DLD1 (cell line): ENCODE measurements around the gene SCGB1A1.
"Not testable (repeated sequence)": the region's sequence is repeated elsewhere in the genome, so short reads cannot be mapped to it uniquely, and the experiment has no call there.

Experiments used
- in situ Hi-C: cut with HindIII; loops from 2 replicates; pipeline ENCODE4 v1.10.0; 2017; ENCODE audit warnings: low sequenced_read_pairs

Gene SCGB1A1, protein sequence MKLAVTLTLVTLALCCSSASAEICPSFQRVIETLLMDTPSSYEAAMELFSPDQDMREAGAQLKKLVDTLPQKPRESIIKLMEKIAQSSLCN

GRCh38 chr11:62418733-62419132, at the start of gene SCGB1A1:
Gene SCGB1A1, plus strand, starts transcription at chr11:62419033. Its CDS starts 63 bp downstream, at chr11:62419096.
- in situ Hi-C loops, result no loop called here

GRCh38 chr11:62370743-62371440, 47.9 kb upstream of the SCGB1A1 start:
- in situ Hi-C loops, result no loop called here

- in situ Hi-C loops, result no loop called here
These were observed 46.0 kb upstream of the SCGB1A1 start for GRCh38 chr11:62372871-62373270.

GRCh38 chr11:62373464-62374119, 45.2 kb upstream of the SCGB1A1 start:
- in situ Hi-C loops, result no loop called here

GRCh38 chr11:62374801-62375200, 44.0 kb upstream of the SCGB1A1 start:
- in situ Hi-C loops, result no loop called here

DNA sequence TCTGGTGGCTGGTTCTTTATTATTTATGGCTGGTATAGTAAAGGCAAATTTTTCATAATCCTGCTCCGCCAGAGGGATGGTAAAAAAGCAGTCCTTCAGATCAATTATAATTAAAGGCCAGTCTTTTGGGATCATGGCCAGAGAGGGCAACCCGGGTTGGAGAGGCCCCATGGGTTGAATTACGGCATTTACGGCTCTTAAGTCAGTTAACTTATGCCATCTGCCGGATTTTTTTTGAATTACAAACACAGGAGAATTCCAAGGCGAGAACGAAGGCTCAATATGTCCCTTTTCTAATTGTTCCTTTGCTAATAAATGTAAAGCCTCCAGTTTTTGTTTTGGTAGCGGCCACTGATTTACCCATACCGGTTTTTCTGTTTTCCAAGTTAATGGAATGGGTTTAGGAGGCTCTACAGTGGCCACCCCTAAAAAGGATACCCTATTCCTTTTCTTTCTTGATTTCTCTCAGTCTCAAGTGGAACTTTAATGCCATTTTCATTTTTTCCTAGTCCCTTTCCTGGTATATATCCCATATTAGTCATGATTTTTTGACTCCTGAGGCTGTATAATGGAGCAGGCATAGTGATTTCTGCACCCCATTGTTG, 40.3 kb upstream of the SCGB1A1 start:
- in situ Hi-C loops, result not testable (repeated sequence)

- in situ Hi-C loops, result not testable (repeated sequence)
These were observed 39.2 kb upstream of the SCGB1A1 start for GRCh38 chr11:62379586-62379985.

GRCh38 chr11:62380821-62381245, 38.0 kb upstream of the SCGB1A1 start:
- in situ Hi-C loops, result not testable (repeated sequence)

GRCh38 chr11:62383822-62384221, 35.0 kb upstream of the SCGB1A1 start:
- in situ Hi-C loops, result no loop called here

GRCh38 chr11:62386083-62386482, 32.8 kb upstream of the SCGB1A1 start:
- in situ Hi-C loops, result not testable (repeated sequence)

DNA sequence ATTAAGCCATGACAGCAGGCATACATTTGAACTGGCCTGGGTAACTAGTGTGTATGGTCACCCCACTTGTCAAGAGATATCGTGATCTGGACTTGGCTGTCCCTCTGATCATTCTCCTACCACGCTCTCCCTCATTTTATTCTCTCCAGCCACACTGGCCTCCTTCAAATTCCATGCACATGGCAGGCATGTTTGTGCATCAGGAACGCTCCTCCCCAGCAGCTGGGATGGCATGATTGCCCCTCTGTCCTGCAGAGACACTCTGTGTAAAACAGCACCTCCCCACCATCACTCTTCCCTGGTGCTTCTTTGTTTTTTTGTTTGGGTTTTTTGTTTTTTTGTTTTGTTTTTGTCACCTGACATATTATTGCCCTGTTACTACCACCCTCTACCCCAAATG, 31.5 kb upstream of the SCGB1A1 start:
- in situ Hi-C loops, result no loop called here

GRCh38 chr11:62388999-62389398, 29.8 kb upstream of the SCGB1A1 start:
- in situ Hi-C loops, result no loop called here

DNA sequence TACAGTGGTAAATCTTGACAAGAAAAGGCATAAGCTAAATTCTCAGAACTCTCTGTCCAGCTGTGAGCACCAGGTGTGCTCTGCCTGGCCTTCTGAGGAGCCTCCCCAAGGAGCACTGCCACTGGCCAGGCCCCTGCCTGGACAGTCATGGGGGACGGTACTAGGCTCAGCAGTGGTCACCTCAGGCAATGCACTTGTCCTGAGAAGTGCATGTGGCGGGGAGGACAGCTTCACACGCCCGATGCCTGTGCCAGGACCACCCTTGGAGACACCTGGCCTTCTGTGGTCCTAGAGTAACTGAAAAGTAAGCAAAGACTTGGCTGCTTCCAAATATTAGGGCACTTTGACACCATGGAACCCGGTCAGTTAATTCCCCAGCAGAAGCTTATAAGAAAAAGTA, 28.6 kb upstream of the SCGB1A1 start:
- in situ Hi-C loops, result no loop called here

- in situ Hi-C loops, result no loop called here
These were observed 28.1 kb upstream of the SCGB1A1 start for GRCh38 chr11:62390722-62391121.

- in situ Hi-C loops, result no loop called here
These were observed 27.0 kb upstream of the SCGB1A1 start for GRCh38 chr11:62391642-62392425.

DNA sequence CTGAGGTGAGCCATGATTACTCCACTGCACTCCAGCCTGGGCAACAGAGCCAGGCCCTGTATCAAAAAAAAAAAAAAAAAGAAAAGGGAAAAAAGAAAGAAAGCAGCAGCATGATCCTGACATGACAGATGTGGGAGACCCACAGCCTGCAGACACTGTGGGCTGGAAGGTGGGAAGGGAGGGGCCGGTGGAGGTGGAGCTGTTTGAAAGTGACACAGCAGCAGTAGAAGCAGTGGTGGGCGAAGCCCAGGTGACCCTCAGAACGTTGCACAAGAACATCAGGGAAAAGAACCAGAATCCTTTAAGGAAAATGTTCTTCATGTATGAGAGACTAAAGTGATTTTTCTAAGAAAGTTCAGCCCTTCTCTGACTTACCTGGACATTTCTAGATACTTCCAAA, 26.3 kb upstream of the SCGB1A1 start:
- in situ Hi-C loops, result no loop called here

DNA sequence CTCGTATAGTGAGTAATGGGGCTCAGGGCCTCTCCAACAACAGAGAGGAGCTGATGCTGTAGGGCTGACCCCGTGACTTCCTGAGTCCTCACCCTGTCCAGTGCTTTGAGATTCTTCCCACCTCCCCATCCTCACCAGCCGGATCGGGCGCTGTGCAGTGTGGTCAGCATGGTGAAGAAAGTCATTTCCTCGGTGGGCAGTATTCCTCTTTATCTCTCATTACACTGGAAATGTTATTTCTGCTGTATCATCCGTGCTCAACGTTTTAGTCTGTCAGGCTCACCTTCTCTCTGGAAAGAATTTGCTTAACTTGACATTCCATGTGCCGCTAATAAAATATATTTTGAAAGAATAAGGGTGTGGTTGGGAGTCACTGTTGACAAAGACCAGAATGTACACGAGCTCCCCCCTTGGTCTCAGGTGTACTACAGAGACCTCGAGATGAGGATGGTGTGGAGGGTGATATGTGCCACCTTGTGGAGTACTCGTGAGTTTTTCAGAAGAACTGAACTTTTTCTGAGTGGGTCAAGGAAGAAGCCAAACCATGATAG, 25.7 kb upstream of the SCGB1A1 start:
- in situ Hi-C loops, result no loop called here

DNA sequence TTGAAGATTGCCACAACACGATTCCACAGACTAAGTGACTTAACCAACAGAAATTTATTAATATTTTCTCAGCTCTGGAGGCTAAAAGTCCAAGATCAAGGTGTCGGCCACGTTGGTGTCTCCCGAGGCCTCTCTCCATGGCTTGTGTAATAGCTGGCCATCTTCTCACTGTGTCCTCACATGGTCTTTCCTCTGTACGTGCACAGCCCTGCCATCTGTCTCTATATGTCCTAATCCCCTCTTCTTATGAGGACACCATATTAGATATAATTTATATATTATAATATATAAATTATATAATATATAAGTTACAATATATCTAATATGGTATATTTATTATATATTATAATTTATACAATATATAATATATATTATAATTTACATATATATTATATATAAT, 25.1 kb upstream of the SCGB1A1 start:
- in situ Hi-C loops, result no loop called here

GRCh38 chr11:62394825-62395538, 23.9 kb upstream of the SCGB1A1 start:
- in situ Hi-C loops, result no loop called here

DNA sequence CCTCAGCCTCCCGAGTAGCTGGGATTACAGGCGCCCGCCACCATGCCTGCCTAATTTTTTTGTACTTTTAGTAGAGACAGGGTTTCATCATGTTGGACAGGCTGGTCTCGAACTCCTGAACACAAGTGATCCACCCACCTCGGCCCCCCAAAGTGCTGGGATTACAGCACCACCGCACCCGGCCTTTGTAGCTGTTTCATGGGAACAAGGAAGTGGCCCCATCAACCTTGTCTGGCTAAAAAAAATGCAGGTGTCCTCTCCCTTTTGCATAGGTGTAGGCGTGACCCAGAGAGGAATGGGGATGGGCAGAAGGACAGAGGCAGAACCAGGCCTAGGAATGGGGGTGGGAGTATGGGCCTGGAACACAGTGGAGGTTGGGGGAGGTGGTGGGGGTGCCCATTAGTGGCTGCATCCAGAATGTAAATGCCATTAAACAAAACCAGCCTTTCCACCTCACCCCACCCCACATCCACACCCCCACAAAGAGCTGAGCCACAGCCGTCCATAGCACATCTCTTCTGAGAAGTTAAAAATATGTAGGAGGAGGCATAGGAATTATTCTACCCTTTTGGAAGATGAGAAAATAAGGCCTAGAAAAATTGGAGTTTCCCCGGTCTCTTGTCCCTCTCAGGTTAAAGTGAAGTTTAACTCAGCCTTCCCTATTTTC, 22.8 kb upstream of the SCGB1A1 start:
- in situ Hi-C loops, result no loop called here
